ENCODE results near the gene TM2D1. TPM values are rescaled to one million over a fixed set of nuclear protein-coding genes. Genes with fewer than 3 reads are reported as not detected.

The TM2D1 gene
- total RNA-seq, 2 donors from 2014 or later, result 24.1 to 32.9 TPM

DNA sequence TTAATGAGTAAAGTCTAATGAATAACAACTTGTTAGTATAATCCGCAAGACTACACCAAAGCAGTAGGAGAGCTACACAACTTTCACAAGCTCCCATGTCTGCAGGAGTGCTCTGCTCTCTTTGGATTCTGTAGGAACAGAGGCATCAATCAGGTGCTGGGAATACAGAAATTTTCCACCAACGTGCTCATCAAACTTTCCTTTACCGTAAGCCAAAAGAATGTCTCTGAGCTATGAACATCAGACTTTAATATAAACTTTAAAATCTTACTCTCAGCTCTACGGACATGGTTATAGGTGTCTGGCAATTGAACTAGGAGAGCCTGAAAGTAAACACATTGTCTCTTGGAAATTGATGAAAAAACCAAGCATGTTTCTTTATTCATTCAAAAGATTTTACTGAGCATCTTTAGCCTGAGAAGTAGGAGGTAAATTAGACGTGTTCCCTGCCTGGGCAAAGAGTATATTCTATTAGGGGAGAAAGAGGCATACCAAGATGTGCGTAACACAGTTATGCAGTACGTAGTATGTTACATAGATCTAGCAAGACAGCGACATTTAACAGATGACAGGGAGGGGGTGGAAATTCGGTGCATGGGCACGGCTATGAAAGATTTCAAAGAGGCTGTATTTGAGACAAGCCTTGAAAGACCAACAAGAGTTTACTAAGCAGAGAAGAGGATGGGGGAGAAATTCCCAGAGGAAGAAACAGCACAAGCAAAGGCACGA is 85.2 kb downstream of the TM2D1 start:
- H3K27me3 Mint-ChIP-seq (ENCODE audit: insufficient read depth), result peaks cover 4% of the 10 kb centered on the region
- H3K36me3 ChIP-seq (ENCODE audit: control insufficient read depth, insufficient read depth, low read length), result no peaks in the 10 kb centered on the region
- TF ChIP-seq, protein P1, sequence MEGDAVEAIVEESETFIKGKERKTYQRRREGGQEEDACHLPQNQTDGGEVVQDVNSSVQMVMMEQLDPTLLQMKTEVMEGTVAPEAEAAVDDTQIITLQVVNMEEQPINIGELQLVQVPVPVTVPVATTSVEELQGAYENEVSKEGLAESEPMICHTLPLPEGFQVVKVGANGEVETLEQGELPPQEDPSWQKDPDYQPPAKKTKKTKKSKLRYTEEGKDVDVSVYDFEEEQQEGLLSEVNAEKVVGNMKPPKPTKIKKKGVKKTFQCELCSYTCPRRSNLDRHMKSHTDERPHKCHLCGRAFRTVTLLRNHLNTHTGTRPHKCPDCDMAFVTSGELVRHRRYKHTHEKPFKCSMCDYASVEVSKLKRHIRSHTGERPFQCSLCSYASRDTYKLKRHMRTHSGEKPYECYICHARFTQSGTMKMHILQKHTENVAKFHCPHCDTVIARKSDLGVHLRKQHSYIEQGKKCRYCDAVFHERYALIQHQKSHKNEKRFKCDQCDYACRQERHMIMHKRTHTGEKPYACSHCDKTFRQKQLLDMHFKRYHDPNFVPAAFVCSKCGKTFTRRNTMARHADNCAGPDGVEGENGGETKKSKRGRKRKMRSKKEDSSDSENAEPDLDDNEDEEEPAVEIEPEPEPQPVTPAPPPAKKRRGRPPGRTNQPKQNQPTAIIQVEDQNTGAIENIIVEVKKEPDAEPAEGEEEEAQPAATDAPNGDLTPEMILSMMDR (conservative IDR thresholded peaks at IDR 0.05), result no peak
- no peaks in the 10 kb centered on the region for H3K9me3 ChIP-seq (ENCODE audit: control insufficient read depth, low read length)
- H3K4me1 Mint-ChIP-seq, result peaks cover 8% of the 10 kb centered on the region
- H3K9ac ChIP-seq (ENCODE audit: extremely low read depth, low read length, poor library complexity, severe bottlenecking), result no peak overlapping the region
- no peak for DNase-seq
- no peak overlapping the region for H3K4me3 ChIP-seq (ENCODE audit: low read length)
- no peaks in the 10 kb centered on the region for H3K27me3 ChIP-seq (ENCODE audit: control insufficient read depth, insufficient read depth, low read length, poor library complexity, severe bottlenecking)
- no peaks in the 10 kb centered on the region for H3K9me3 Mint-ChIP-seq
- H3K4me3 Mint-ChIP-seq, result no peak overlapping the region
- no peaks in the 10 kb centered on the region for H3K4me1 ChIP-seq (ENCODE audit: control insufficient read depth, insufficient read depth, low read length)
- WGBS, 2 experiments (ENCODE audit: insufficient coverage in 1 of 2, insufficient read length in 1 of 2), result 93% methylated on average over 9 to 11 of the region's 11 CpGs
- H3K36me3 Mint-ChIP-seq (ENCODE audit: low read depth), result no peaks in the 10 kb centered on the region
- H3K27ac ChIP-seq (ENCODE audit: low read depth, low read length), result no peak overlapping the region
- no peak overlapping the region for H3K27ac Mint-ChIP-seq

DNA sequence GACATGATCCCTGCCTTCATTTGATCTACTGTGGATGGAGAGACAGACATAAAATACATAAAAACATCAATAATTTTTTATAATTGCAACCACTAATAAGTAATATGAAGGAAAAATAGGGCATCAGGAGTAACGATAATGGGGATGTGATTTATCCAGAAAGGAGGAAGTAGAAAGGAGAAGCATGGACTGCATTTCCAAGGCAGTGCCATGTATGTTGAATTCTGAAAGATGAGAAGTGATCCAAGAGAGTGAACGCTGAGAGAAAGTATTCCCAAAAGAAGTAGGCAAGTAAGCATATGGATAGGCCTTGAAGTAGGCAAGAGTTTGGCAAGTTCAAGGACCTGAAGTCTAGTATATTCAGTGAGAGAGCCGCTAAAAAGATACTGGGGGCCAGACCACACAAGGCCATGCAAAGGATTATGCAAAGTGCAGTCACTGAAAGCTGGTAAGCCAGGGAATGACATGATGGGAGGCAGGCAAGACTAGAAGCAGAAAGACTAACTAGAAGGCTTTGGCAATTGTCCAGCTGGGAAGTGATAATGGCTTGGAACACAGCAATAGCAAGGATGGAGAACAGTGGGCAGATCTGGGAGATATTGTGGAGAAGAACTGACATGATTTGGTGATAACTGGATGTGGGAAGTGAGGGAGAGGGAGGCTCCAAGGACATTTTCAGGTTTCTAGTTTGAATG is 85.9 kb downstream of the TM2D1 start:
- Histone ChIP-seq H3K9ac (ENCODE audit: extremely low read depth, low read length, poor library complexity, severe bottlenecking) (no peak overlapping the region), H3K4me1 (ENCODE audit: control insufficient read depth, insufficient read depth, low read length) (no peaks in the 10 kb centered on the region), H3K27me3 (ENCODE audit: control insufficient read depth, insufficient read depth, low read length, poor library complexity, severe bottlenecking) (no peaks in the 10 kb centered on the region), H3K27ac (ENCODE audit: low read depth, low read length) (no peak overlapping the region), H3K9me3 (ENCODE audit: control insufficient read depth, low read length) (no peaks in the 10 kb centered on the region), H3K36me3 (ENCODE audit: control insufficient read depth, insufficient read depth, low read length) (no peaks in the 10 kb centered on the region), H3K4me3 (ENCODE audit: low read length) (no peak overlapping the region)
- no peaks in the 10 kb centered on the region for H3K36me3 Mint-ChIP-seq (ENCODE audit: low read depth)
- TF ChIP-seq, protein P1 (conservative IDR thresholded peaks at IDR 0.05), result no peak
- WGBS, 2 experiments (ENCODE audit: insufficient coverage in 1 of 2, insufficient read length in 1 of 2), result 93 to 94% methylated on average over 3 of the region's 3 CpGs
- H3K27me3 Mint-ChIP-seq (ENCODE audit: insufficient read depth), result peaks cover 4% of the 10 kb centered on the region
- DNase-seq, result no peak
- H3K4me1 Mint-ChIP-seq, result peaks cover 8% of the 10 kb centered on the region
- no peak overlapping the region for H3K27ac Mint-ChIP-seq
- no peak overlapping the region for H3K4me3 Mint-ChIP-seq
- H3K9me3 Mint-ChIP-seq, result no peaks in the 10 kb centered on the region

DNA sequence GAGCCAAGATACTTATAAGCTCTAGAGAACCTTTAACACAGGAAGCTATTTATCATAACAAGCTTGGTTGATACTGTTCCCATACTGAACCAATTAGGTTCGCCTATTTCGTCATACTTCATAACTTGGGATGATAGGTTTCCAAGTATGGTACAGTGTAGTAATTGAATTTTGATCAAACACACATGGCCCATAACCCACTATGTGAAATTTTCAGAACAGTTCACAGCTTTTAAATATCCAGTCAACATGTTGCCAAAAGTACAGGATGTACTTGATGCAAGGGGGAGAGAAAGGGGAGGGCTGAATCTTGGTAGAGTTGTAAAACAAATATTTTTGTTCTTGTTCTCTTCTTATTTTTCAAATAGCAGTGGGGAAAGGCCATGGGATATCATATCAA is 86.6 kb downstream of the TM2D1 start:
- no peak overlapping the region for H3K27ac Mint-ChIP-seq
- TF ChIP-seq, protein P1 (conservative IDR thresholded peaks at IDR 0.05), result no peak
- H3K9me3 ChIP-seq (ENCODE audit: control insufficient read depth, low read length), result no peaks in the 10 kb centered on the region
- no peak overlapping the region for H3K4me3 Mint-ChIP-seq
- H3K27me3 ChIP-seq (ENCODE audit: control insufficient read depth, insufficient read depth, low read length, poor library complexity, severe bottlenecking), result no peaks in the 10 kb centered on the region
- peaks cover 8% of the 10 kb centered on the region for H3K4me1 Mint-ChIP-seq
- no peak overlapping the region for H3K27ac ChIP-seq (ENCODE audit: low read depth, low read length)
- H3K36me3 Mint-ChIP-seq (ENCODE audit: low read depth), result no peaks in the 10 kb centered on the region
- H3K4me1 ChIP-seq (ENCODE audit: control insufficient read depth, insufficient read depth, low read length), result no peaks in the 10 kb centered on the region
- H3K9ac ChIP-seq (ENCODE audit: extremely low read depth, low read length, poor library complexity, severe bottlenecking), result no peak overlapping the region
- H3K9me3 Mint-ChIP-seq, result no peaks in the 10 kb centered on the region
- no peak for DNase-seq
- H3K27me3 Mint-ChIP-seq (ENCODE audit: insufficient read depth), result peaks cover 4% of the 10 kb centered on the region
- WGBS, 2 experiments (ENCODE audit: insufficient coverage in 1 of 2, insufficient read length in 1 of 2), result 96 to 100% methylated on average over 2 of the region's 2 CpGs
- H3K4me3 ChIP-seq (ENCODE audit: low read length), result no peak overlapping the region
- no peaks in the 10 kb centered on the region for H3K36me3 ChIP-seq (ENCODE audit: control insufficient read depth, insufficient read depth, low read length)
